ENCODE measurements around the gene P2RY6. TPM values are rescaled to one million over a fixed set of nuclear protein-coding genes. Genes with fewer than 3 reads are reported as not detected.
A peak's percentile ranks its signal among the peaks of the same experiment; 100 is the strongest.

Gene P2RY6
- total and polyA plus RNA-seq, 10 of the 15 experiments (the other 5 are each of a cell fraction or from before 2014, with no cell fraction given), result 0.05 to 0.90 (median 0.22) TPM; not detected in 4

DNA sequence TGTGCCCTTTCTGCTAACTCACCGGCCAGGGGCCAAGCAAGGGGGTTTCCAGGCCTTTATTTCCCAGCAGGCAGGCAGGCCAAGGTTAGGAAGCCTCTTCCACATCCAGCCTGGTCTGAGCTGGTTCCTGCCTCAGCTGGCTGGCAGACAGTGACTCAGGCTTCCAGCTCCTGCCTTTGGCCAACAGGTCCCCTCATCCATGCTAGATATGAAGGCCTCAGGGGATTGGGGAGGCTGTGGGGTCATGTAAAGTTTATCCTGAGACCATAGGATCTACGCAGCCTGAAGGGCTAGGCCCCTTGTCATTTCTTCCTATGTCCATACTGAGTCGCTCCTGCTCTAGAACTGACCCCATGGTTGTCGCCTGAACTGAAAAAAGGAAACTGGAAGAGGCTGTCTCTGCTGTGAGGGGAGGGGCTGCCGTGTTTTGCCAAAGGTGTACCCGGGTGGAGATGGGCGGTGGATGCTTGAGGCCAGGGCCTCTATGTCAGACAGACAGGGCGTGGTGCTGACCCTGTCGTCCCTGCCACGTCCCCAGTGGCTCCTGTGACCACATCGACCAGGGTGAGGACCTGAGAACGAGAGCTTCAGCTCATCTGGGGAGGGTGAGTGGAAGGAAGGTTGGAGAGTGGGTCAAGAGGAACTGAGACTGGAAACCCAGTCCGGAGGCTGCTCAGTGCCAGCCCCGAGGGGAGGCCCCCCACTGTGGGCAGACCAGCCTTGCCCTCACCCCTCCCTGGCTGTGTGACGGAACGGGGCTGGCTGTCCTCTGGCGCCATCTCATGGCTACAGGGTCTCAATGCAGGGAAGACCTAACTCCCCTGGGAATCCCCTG is 17.0 kb downstream of the P2RY6 start (continued):
- TF ChIP-seq CUX1 (IDR thresholded peaks at IDR 0.05; ENCODE audit: insufficient replicate concordance, low read depth, low read length) (no peak), GATAD2B (conservative IDR thresholded peaks at IDR 0.05; ENCODE audit: low read depth) (peak; percentile 91; the same call in 1 of the 2 replicates), SMARCA5 (IDR thresholded peaks at IDR 0.05) (peak; percentile 79; the same call in 1 of the 2 replicates), SREBF2 (IDR thresholded peaks at IDR 0.05; ENCODE audit: low read length) (no peak), RAD21 (IDR thresholded peaks at IDR 0.05; ENCODE audit: insufficient read depth, low read depth, low read length) (peak; percentile 94), ZZZ3 (IDR thresholded peaks at IDR 0.05; ENCODE audit: control insufficient read depth, insufficient read length, low read depth) (no peak), NFXL1 (IDR thresholded peaks at IDR 0.05; ENCODE audit: borderline replicate concordance) (no peak), ZNF217 (IDR thresholded peaks at IDR 0.05) (no peak), SPI1 (IDR thresholded peaks at IDR 0.05; ENCODE audit: borderline replicate concordance, insufficient read depth, low read depth, low read length) (peak; percentile 82; the same call in 1 of the 2 replicates)
- TF ChIP-seq, protein P1, sequence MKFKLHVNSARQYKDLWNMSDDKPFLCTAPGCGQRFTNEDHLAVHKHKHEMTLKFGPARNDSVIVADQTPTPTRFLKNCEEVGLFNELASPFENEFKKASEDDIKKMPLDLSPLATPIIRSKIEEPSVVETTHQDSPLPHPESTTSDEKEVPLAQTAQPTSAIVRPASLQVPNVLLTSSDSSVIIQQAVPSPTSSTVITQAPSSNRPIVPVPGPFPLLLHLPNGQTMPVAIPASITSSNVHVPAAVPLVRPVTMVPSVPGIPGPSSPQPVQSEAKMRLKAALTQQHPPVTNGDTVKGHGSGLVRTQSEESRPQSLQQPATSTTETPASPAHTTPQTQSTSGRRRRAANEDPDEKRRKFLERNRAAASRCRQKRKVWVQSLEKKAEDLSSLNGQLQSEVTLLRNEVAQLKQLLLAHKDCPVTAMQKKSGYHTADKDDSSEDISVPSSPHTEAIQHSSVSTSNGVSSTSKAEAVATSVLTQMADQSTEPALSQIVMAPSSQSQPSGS (IDR thresholded peaks at IDR 0.05; ENCODE audit: low read length), result no peak
